ENCODE results near the gene ATP5ME.

Gene ATP5ME

GRCh38 chr4:627347-628125, 46.5 kb downstream of the ATP5ME start:
- in situ Hi-C loops (cut with MboI; ENCODE audit: low pct_unique_long_range_greater_than_20kb, low sequenced_read_pairs, unreplicated experiment) = no loop called here
- no peak for DNase-seq (ENCODE audit: low spot score)
- no peak for TF ChIP-seq CTCF (IDR thresholded peaks at IDR 0.05; ENCODE audit: extremely low read depth, insufficient read depth, missing control alignments)

- no peak for TF ChIP-seq CTCF (IDR thresholded peaks at IDR 0.05; ENCODE audit: extremely low read depth, insufficient read depth, missing control alignments)
- in situ Hi-C loops (cut with MboI; ENCODE audit: low pct_unique_long_range_greater_than_20kb, low sequenced_read_pairs, unreplicated experiment) = no loop called here
- no peak for DNase-seq (ENCODE audit: low spot score)
These were observed 47.6 kb downstream of the ATP5ME start for GRCh38 chr4:626201-627091.

DNA sequence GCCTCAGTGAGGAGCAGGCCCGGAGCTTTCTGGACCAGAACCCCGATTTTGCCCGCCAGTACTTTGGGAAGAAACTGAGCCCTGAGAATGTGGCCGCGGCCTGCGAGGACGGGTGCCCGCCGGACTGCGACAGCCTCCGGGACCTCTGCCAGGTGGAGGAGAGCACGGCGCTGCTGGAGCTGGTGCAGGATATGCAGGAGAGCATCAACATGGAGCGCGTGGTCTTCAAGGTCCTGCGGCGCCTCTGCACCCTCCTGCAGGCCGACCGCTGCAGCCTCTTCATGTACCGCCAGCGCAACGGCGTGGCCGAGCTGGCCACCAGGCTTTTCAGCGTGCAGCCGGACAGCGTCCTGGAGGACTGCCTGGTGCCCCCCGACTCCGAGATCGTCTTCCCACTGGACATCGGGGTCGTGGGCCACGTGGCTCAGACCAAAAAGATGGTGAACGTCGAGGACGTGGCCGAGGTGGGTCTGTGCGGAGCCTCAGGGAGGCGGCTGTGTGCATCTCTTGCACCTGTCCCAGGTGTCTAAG, 48.4 kb downstream of the ATP5ME start:
- in situ Hi-C loops (cut with MboI; ENCODE audit: low pct_unique_long_range_greater_than_20kb, low sequenced_read_pairs, unreplicated experiment) = no loop called here
- no peak for TF ChIP-seq CTCF (IDR thresholded peaks at IDR 0.05; ENCODE audit: extremely low read depth, insufficient read depth, missing control alignments)
- DNase-seq (ENCODE audit: low spot score) = no peak

- no peak for TF ChIP-seq CTCF (IDR thresholded peaks at IDR 0.05; ENCODE audit: extremely low read depth, insufficient read depth, missing control alignments)
- in situ Hi-C loops (cut with MboI; ENCODE audit: low pct_unique_long_range_greater_than_20kb, low sequenced_read_pairs, unreplicated experiment) = no loop called here
- DNase-seq (ENCODE audit: low spot score) = no peak
These were observed 49.1 kb downstream of the ATP5ME start, which contains the start of gene PDE6B for GRCh38 chr4:624705-625590. PDE6B (plus strand) TSS chr4:625573; CDS start chr4:625627, 54 bp downstream.

- DNase-seq (ENCODE audit: low spot score) = no peak
- in situ Hi-C loops (cut with MboI; ENCODE audit: low pct_unique_long_range_greater_than_20kb, low sequenced_read_pairs, unreplicated experiment) = no loop called here
- TF ChIP-seq CTCF (IDR thresholded peaks at IDR 0.05; ENCODE audit: extremely low read depth, insufficient read depth, missing control alignments) = no peak
These were observed 50.0 kb downstream of the ATP5ME start for GRCh38 chr4:623914-624566.

All from GM13977 (cell line).